ENCODE measurements around the gene ADK. TPM values are rescaled to one million over a fixed set of nuclear protein-coding genes. Genes with fewer than 3 reads are reported as not detected.

The ADK gene
- total RNA-seq, 1 experiment from 2014 or later, result 26.8 TPM

DNA sequence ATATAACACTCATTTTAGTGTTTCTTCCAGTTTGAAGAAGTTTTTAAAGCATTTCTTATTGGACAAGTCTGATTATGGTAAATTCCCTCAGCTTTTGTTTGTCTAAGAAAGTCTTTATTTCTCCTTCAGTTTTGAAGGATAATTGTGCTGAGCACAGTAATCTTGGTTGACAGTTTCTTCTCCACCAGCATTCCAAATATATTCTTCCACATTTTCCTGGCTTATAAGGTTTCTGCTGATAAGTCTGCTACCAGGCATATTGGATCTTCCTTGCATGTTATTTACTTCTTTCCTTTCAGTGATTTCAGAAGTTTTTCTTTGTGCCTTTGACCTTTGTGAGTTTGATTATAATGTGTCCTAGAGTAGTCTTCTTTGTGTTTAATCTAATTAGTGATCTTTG is 210.7 kb downstream of the ADK start:
- Histone ChIP-seq H3K4ac (ENCODE audit: low read depth, low read length) (no peak overlapping the region), H2AFZ (ENCODE audit: low read length) (no peak overlapping the region), H2BK20ac (ENCODE audit: low read depth, low read length, poor library complexity, severe bottlenecking) (no peak overlapping the region), H3K9me3 (ENCODE audit: control insufficient read depth, low read depth, low read length) (no peaks in the 10 kb centered on the region), H3K27me3 (ENCODE audit: insufficient read depth, low read length) (no peaks in the 10 kb centered on the region), H3K18ac (ENCODE audit: insufficient read length, low read depth, low read length) (no peak overlapping the region), H2BK120ac (ENCODE audit: low read depth, low read length, poor library complexity, severe bottlenecking) (no peak overlapping the region), H3K23ac (ENCODE audit: insufficient read length, low read depth, low read length) (no peak overlapping the region), H3K27ac (ENCODE audit: insufficient read length, low read depth, low read length) (no peak overlapping the region), H3K56ac (ENCODE audit: insufficient read length, low read depth, low read length) (no peak overlapping the region), H3K9ac (ENCODE audit: extremely low read depth, insufficient read length, low read length) (no peak overlapping the region), H3K23me2 (ENCODE audit: insufficient read length, low read depth, low read length, poor library complexity, severe bottlenecking) (no peaks in the 10 kb centered on the region), H3K14ac (ENCODE audit: insufficient read depth, low read length) (no peak overlapping the region), H2BK12ac (ENCODE audit: insufficient read length, low read depth, low read length) (no peak overlapping the region), H2AK5ac (ENCODE audit: insufficient read length, low read length) (no peak overlapping the region), H3T11ph (ENCODE audit: low read length) (no peak overlapping the region), H3K79me1 (ENCODE audit: insufficient read depth, low read depth, low read length, poor library complexity, severe bottlenecking) (peaks cover 3% of the 10 kb centered on the region), H4K5ac (ENCODE audit: insufficient read length, low read depth, low read length) (no peak overlapping the region), H4K8ac (replicated peaks; ENCODE audit: insufficient read length, low read depth, low read length) (no peak overlapping the region), H4K91ac (ENCODE audit: insufficient read length, low read depth, low read length) (no peak overlapping the region), H4K20me1 (ENCODE audit: control insufficient read depth, insufficient read depth, insufficient read length) (no peaks in the 10 kb centered on the region), H3K4me1 (ENCODE audit: insufficient read depth, low read length) (no peaks in the 10 kb centered on the region), H2BK15ac (ENCODE audit: low read depth, low read length) (no peak overlapping the region), H3K4me2 (ENCODE audit: insufficient read depth, insufficient read length, low read length) (no peak overlapping the region), H2BK5ac (ENCODE audit: insufficient read length, low read length) (no peak overlapping the region), H3K79me2 (ENCODE audit: insufficient read depth, low read length) (no peaks in the 10 kb centered on the region; the same call in 1 of the 2 replicates)
- Mint-ChIP-seq H3K27me3 (ENCODE audit: low read depth) (no peaks in the 10 kb centered on the region), H3K4me3 (no peak overlapping the region), H3K9me3 (peaks cover 6% of the 10 kb centered on the region in 2 experiments; a peak in 4 of 5 replicates), H3K27ac (no peak overlapping the region), H3K36me3 (ENCODE audit: insufficient read depth in 1 of 3, low read depth in 3 of 3) (peaks cover 13 to 28% (median 14%) of the 10 kb centered on the region in 3 experiments), H3K4me1 (peaks cover 0 to 3% of the 10 kb centered on the region in 2 experiments; a peak in 1 of 4 replicates)
- no peak for DNase-seq
- TF ChIP-seq, protein P1, sequence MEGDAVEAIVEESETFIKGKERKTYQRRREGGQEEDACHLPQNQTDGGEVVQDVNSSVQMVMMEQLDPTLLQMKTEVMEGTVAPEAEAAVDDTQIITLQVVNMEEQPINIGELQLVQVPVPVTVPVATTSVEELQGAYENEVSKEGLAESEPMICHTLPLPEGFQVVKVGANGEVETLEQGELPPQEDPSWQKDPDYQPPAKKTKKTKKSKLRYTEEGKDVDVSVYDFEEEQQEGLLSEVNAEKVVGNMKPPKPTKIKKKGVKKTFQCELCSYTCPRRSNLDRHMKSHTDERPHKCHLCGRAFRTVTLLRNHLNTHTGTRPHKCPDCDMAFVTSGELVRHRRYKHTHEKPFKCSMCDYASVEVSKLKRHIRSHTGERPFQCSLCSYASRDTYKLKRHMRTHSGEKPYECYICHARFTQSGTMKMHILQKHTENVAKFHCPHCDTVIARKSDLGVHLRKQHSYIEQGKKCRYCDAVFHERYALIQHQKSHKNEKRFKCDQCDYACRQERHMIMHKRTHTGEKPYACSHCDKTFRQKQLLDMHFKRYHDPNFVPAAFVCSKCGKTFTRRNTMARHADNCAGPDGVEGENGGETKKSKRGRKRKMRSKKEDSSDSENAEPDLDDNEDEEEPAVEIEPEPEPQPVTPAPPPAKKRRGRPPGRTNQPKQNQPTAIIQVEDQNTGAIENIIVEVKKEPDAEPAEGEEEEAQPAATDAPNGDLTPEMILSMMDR (conservative IDR thresholded peaks at IDR 0.05), result no peak
